Measurements from ENCODE around the gene TSHB. TPM values are rescaled to one million over a fixed set of nuclear protein-coding genes. Genes with fewer than 3 reads are reported as not detected.

Gene TSHB
- total RNA-seq, 1 experiment from 2014 or later, result not detected

DNA sequence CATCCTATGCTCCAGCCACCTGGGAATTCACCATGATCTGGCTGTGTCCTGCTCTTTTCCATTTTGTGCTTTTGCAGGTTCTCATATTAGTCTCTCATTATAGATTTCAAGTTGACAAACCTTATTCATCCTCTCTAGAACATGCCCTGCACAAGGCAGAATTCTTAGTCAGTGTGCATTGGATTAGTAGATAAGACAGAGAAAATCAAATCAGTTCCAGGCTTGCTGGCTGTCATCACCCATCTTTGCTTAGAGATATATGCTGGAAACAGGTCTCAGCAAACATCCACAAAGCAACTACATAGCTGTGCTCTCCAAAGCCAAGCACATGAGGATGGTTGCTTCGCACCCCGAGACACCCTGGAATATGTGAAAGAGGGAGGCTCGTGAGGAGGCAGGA is 34.8 kb downstream of the TSHB start:
- ChIA-PET POLR2A (no interaction called here), CTCF (no interaction called here), RAD21 (ENCODE audit: low non-redundant PET in 1 of 2, low total read pairs in 2 of 2, uncharacterized antibody in 2 of 2, unreplicated experiment in 2 of 2) (no interaction called here)
- no peak overlapping the region for H2AFZ ChIP-seq (ENCODE audit: low read depth, low read length, poor library complexity, severe bottlenecking)
- H3K79me2 ChIP-seq (ENCODE audit: insufficient read depth, low read length), result no peaks in the 10 kb centered on the region
- H3K9me3 ChIP-seq (ENCODE audit: control insufficient read depth in 1 of 2, insufficient read depth in 1 of 2, low read depth in 1 of 2, low read length in 2 of 2), result no peaks in the 10 kb centered on the region
- no peaks in the 10 kb centered on the region for H3K27me3 ChIP-seq (ENCODE audit: insufficient read depth, low read length)
- no peaks in the 10 kb centered on the region for H3K36me3 ChIP-seq (ENCODE audit: control insufficient read depth in 1 of 2, insufficient read depth in 2 of 2, low read length in 2 of 2)
- no peak overlapping the region for H3K4me3 ChIP-seq (replicated peaks in 1 of 2; ENCODE audit: low read depth in 1 of 2, low read length in 2 of 2)
- TF ChIP-seq, protein P1, sequence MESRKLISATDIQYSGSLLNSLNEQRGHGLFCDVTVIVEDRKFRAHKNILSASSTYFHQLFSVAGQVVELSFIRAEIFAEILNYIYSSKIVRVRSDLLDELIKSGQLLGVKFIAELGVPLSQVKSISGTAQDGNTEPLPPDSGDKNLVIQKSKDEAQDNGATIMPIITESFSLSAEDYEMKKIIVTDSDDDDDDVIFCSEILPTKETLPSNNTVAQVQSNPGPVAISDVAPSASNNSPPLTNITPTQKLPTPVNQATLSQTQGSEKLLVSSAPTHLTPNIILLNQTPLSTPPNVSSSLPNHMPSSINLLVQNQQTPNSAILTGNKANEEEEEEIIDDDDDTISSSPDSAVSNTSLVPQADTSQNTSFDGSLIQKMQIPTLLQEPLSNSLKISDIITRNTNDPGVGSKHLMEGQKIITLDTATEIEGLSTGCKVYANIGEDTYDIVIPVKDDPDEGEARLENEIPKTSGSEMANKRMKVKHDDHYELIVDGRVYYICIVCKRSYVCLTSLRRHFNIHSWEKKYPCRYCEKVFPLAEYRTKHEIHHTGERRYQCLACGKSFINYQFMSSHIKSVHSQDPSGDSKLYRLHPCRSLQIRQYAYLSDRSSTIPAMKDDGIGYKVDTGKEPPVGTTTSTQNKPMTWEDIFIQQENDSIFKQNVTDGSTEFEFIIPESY (IDR thresholded peaks at IDR 0.05; ENCODE audit: extremely low read depth, insufficient replicate concordance, low read length), result no peak
- no peak for TF ChIP-seq CEBPB (IDR thresholded peaks at IDR 0.05; ENCODE audit: low read depth)
- no peak for TF ChIP-seq EZH2phosphoT487 (IDR thresholded peaks at IDR 0.05; ENCODE audit: borderline replicate concordance)
- no peak for TF ChIP-seq SIN3A (IDR thresholded peaks at IDR 0.05; ENCODE audit: low read depth)
- TF ChIP-seq, protein P2, sequence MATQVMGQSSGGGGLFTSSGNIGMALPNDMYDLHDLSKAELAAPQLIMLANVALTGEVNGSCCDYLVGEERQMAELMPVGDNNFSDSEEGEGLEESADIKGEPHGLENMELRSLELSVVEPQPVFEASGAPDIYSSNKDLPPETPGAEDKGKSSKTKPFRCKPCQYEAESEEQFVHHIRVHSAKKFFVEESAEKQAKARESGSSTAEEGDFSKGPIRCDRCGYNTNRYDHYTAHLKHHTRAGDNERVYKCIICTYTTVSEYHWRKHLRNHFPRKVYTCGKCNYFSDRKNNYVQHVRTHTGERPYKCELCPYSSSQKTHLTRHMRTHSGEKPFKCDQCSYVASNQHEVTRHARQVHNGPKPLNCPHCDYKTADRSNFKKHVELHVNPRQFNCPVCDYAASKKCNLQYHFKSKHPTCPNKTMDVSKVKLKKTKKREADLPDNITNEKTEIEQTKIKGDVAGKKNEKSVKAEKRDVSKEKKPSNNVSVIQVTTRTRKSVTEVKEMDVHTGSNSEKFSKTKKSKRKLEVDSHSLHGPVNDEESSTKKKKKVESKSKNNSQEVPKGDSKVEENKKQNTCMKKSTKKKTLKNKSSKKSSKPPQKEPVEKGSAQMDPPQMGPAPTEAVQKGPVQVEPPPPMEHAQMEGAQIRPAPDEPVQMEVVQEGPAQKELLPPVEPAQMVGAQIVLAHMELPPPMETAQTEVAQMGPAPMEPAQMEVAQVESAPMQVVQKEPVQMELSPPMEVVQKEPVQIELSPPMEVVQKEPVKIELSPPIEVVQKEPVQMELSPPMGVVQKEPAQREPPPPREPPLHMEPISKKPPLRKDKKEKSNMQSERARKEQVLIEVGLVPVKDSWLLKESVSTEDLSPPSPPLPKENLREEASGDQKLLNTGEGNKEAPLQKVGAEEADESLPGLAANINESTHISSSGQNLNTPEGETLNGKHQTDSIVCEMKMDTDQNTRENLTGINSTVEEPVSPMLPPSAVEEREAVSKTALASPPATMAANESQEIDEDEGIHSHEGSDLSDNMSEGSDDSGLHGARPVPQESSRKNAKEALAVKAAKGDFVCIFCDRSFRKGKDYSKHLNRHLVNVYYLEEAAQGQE (IDR thresholded peaks at IDR 0.05; ENCODE audit: low read depth), result no peak
- no peak for TF ChIP-seq JUND (IDR thresholded peaks at IDR 0.05)
- TF ChIP-seq, protein P3, sequence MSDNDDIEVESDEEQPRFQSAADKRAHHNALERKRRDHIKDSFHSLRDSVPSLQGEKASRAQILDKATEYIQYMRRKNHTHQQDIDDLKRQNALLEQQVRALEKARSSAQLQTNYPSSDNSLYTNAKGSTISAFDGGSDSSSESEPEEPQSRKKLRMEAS (IDR thresholded peaks at IDR 0.05), result no peak
- TF ChIP-seq CBX3 (IDR thresholded peaks at IDR 0.05; ENCODE audit: low read depth), result no peak
- TF ChIP-seq SP1 (IDR thresholded peaks at IDR 0.05; ENCODE audit: low read depth), result no peak
- H4K20me1 ChIP-seq (ENCODE audit: insufficient read depth), result no peaks in the 10 kb centered on the region
- peaks cover 10 to 11% of the 10 kb centered on the region in 2 experiments for H3K4me1 ChIP-seq (ENCODE audit: control insufficient read depth in 1 of 2, insufficient read depth in 2 of 2, low read length in 2 of 2)
- intact Hi-C loops (cut with micrococcal nuclease), result no loop called here
- no peak overlapping the region for H3K4me2 ChIP-seq (ENCODE audit: low read length)
- no peak for DNase-seq (ENCODE audit: low read depth, low spot score)
- no peak for ATAC-seq
- no TSS peak for BruUV-seq (replicated peaks)
- no peak overlapping the region for H3K9ac ChIP-seq (ENCODE audit: low read length)
- no peaks in the 10 kb centered on the region for H3K9me2 ChIP-seq (ENCODE audit: insufficient read depth)
- no peak overlapping the region for H3K27ac ChIP-seq (ENCODE audit: low read depth, low read length)

Measured in HCT116 (cell line).